HepG2 (cell line): ENCODE results near the gene UQCR10. TPM values are rescaled to one million over a fixed set of nuclear protein-coding genes. Genes with fewer than 3 reads are reported as not detected.

Source experiments
- GPN1 ChIP-seq: sonication (generic); formaldehyde crosslinking; IDR thresholded peaks from 2 replicates; pipeline ENCODE4 v1.5.1; 2020; ENCODE audit warnings: missing genetic modification reagents, borderline replicate concordance
- KAT7 ChIP-seq: IDR thresholded peaks from 2 replicates; pipeline ENCODE4 v1.6.1; 2018; ENCODE audit warnings: borderline replicate concordance, missing compliant biosample characterization
- MTF1 ChIP-seq: sonication (generic); formaldehyde crosslinking; IDR thresholded peaks from 2 replicates; pipeline ENCODE4 v1.5.0; 2020; ENCODE audit warnings: missing genetic modification reagents
- NR2F1 ChIP-seq, 2 experiments: fragments of 450-650 bp in 1 of 2; formaldehyde crosslinking in 1 of 2; IDR thresholded peaks; 2 replicates each; pipeline versions ENCODE4 v1.5.0 to v1.6.1; 2016 to 2020; ENCODE audit warnings: mild to moderate bottlenecking in 1 of 2, missing compliant biosample characterization in 1 of 2, missing genetic modification reagents in 1 of 2, moderate library complexity in 1 of 2
- PHF21A ChIP-seq: sonication (generic); formaldehyde crosslinking; IDR thresholded peaks from 2 replicates; pipeline ENCODE4 v1.5.0; 2020; ENCODE audit warnings: mild to moderate bottlenecking, missing genetic modification reagents
- SIX4 ChIP-seq: sonication (generic); formaldehyde crosslinking; IDR thresholded peaks from 2 replicates; pipeline ENCODE4 v1.4.0; 2020; ENCODE audit warnings: missing genetic modification reagents
- STAT5B ChIP-seq: sonication (generic); formaldehyde crosslinking; IDR thresholded peaks from 2 replicates; pipeline ENCODE4 v1.4.0; 2020; ENCODE audit warnings: missing genetic modification reagents
- TGIF2 ChIP-seq: IDR thresholded peaks from 2 replicates; pipeline ENCODE4 v1.6.1; 2016; ENCODE audit warnings: control low read depth, missing compliant biosample characterization
- ZNF124 ChIP-seq: sonication (generic); formaldehyde crosslinking; IDR thresholded peaks from 2 replicates; pipeline ENCODE4 v1.4.0; 2020; ENCODE audit warnings: missing genetic modification reagents
- ZNF430 ChIP-seq: sonication (generic); formaldehyde crosslinking; IDR thresholded peaks from 2 replicates; pipeline ENCODE4 v1.9.0; 2021; ENCODE audit warnings: mild to moderate bottlenecking, missing genetic modification reagents
- polyA plus RNA-seq, 8 experiments: library from polyadenylated mRNA; depleted of rRNA in 3 of 8; stranded (reverse) in 7 of 8; unstranded in 1 of 8; fragments of >200 nt; fragmentation: Illumina TruSeq in 4 of 8; extraction: Trizol in 4 of 8; gene quantifications; 2 replicates each; pipeline versions ENCODE4 v1.2.1 to v1.2.3, GENCODE V29; 2011 to 2016; ENCODE audit warnings: low read depth in 4 of 8, missing spikeins in 1 of 8, mixed read lengths in 1 of 8; ENCODE audit not compliant: insufficient read depth in 1 of 8
- total RNA-seq, 5 experiments: library from RNA; depleted of rRNA; stranded (reverse); fragments of >200 nt; fragmentation: Illumina TruSeq; extraction: Trizol; gene quantifications; 2 replicates each; pipeline ENCODE4 v1.2.3, GENCODE V29; 2016; ENCODE audit warnings: low read depth in 1 of 5
- TF ChIP-seq, protein P1 (sequence below): sonication (generic); formaldehyde crosslinking; IDR thresholded peaks from 2 replicates; pipeline ENCODE4 v1.5.0; 2020; ENCODE audit warnings: mild to moderate bottlenecking, missing genetic modification reagents, borderline replicate concordance
- TF ChIP-seq, protein P2 (sequence below): sonication (generic); formaldehyde crosslinking; IDR thresholded peaks from 2 replicates; pipeline ENCODE4 v1.4.0; 2020; ENCODE audit warnings: missing genetic modification reagents
- TF ChIP-seq, protein P3 (sequence below): IDR thresholded peaks from 2 replicates; pipeline ENCODE4 v1.6.1; 2018; ENCODE audit warnings: missing genetic modification reagents, mild to moderate bottlenecking, missing compliant biosample characterization
- TF ChIP-seq, protein P4 (sequence below): sonication (generic); formaldehyde crosslinking; IDR thresholded peaks from 2 replicates; pipeline ENCODE4 v1.4.0; 2020; ENCODE audit warnings: mild to moderate bottlenecking, missing genetic modification reagents
- TF ChIP-seq, protein P5 (sequence below): sonication (generic); formaldehyde crosslinking; IDR thresholded peaks from 2 replicates; pipeline ENCODE4 v1.4.0; 2020; ENCODE audit warnings: mild to moderate bottlenecking, missing genetic modification reagents
- TF ChIP-seq, protein P6 (sequence below): sonication (generic); formaldehyde crosslinking; IDR thresholded peaks from 2 replicates; pipeline ENCODE4 v1.5.0; 2020; ENCODE audit warnings: mild to moderate bottlenecking, missing genetic modification reagents

UQCR10 gene
- total and polyA plus RNA-seq, 2 of the 13 experiments (the other 11 are each of a cell fraction or from before 2014, with no cell fraction given) = 225 to 232 TPM

DNA sequence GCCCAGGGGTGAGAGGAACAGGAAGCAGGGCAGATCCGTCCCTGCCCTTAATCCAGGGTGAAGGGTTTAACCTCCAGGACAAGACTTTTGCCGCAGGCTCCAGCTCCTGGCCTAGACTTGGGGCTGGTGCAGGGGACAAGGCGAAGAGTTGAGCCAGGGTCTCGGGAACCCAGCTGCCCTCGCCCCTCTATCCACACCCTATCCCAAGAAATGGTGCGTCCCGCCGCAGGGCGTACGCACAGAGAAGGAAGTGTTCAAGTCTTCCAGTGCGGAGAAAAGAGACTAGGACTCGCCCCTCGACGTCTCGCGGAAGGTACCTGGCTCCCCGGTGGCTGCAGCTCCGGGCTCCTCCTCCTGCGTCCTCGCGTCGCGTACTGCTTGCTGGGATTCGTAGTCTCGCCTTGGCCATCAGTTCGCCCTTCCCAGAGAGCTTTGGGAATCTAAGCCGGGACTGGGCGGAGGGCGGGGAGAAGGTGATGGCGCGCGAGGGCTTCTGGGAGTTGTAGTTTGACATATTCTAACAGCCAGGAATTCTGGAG is 468 bp upstream of the UQCR10 start, which contains the start of gene ZMAT5 (continued):
- TF ChIP-seq, protein P1, sequence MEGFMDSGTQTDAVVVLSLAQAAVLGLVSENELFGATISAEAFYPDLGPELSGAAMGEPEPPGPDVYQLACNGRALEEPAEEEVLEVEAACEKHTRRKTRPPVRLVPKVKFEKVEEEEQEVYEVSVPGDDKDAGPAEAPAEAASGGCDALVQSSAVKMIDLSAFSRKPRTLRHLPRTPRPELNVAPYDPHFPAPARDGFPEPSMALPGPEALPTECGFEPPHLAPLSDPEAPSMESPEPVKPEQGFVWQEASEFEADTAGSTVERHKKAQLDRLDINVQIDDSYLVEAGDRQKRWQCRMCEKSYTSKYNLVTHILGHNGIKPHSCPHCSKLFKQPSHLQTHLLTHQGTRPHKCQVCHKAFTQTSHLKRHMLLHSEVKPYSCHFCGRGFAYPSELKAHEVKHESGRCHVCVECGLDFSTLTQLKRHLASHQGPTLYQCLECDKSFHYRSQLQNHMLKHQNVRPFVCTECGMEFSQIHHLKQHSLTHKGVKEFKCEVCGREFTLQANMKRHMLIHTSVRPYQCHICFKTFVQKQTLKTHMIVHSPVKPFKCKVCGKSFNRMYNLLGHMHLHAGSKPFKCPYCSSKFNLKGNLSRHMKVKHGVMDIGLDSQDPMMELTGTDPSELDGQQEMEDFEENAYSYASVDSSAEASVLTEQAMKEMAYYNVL (CRISPR knock-in tag) = 0 out of 2 replicates have a peak, but pooled peaks have one; percentile 65
- TF ChIP-seq SIX4 (CRISPR knock-in tag) = peak; percentile 63; the same call in 1 of the 2 replicates
- TF ChIP-seq, protein P2, sequence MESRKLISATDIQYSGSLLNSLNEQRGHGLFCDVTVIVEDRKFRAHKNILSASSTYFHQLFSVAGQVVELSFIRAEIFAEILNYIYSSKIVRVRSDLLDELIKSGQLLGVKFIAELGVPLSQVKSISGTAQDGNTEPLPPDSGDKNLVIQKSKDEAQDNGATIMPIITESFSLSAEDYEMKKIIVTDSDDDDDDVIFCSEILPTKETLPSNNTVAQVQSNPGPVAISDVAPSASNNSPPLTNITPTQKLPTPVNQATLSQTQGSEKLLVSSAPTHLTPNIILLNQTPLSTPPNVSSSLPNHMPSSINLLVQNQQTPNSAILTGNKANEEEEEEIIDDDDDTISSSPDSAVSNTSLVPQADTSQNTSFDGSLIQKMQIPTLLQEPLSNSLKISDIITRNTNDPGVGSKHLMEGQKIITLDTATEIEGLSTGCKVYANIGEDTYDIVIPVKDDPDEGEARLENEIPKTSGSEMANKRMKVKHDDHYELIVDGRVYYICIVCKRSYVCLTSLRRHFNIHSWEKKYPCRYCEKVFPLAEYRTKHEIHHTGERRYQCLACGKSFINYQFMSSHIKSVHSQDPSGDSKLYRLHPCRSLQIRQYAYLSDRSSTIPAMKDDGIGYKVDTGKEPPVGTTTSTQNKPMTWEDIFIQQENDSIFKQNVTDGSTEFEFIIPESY = peak; percentile 35; the same call in 1 of the 2 replicates
- TF ChIP-seq GPN1 (CRISPR knock-in tag) = 0 out of 2 replicates have a peak, but pooled peaks have one; percentile 32
- 0 out of 2 replicates have a peak, but pooled peaks have one; percentile 25 for TF ChIP-seq ZNF430
- TF ChIP-seq, protein P3, sequence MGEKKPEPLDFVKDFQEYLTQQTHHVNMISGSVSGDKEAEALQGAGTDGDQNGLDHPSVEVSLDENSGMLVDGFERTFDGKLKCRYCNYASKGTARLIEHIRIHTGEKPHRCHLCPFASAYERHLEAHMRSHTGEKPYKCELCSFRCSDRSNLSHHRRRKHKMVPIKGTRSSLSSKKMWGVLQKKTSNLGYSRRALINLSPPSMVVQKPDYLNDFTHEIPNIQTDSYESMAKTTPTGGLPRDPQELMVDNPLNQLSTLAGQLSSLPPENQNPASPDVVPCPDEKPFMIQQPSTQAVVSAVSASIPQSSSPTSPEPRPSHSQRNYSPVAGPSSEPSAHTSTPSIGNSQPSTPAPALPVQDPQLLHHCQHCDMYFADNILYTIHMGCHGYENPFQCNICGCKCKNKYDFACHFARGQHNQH = peak; percentile 71
- TF ChIP-seq TGIF2 = no peak
- TF ChIP-seq KAT7 (CRISPR knock-in tag) = 0 out of 2 replicates have a peak, but pooled peaks have one; percentile 39
- TF ChIP-seq, protein P4, sequence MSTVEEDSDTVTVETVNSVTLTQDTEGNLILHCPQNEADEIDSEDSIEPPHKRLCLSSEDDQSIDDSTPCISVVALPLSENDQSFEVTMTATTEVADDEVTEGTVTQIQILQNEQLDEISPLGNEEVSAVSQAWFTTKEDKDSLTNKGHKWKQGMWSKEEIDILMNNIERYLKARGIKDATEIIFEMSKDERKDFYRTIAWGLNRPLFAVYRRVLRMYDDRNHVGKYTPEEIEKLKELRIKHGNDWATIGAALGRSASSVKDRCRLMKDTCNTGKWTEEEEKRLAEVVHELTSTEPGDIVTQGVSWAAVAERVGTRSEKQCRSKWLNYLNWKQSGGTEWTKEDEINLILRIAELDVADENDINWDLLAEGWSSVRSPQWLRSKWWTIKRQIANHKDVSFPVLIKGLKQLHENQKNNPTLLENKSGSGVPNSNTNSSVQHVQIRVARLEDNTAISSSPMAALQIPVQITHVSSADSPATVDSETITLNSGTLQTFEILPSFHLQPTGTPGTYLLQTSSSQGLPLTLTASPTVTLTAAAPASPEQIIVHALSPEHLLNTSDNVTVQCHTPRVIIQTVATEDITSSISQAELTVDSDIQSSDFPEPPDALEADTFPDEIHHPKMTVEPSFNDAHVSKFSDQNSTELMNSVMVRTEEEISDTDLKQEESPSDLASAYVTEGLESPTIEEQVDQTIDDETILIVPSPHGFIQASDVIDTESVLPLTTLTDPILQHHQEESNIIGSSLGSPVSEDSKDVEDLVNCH (CRISPR knock-in tag) = no peak; the same call in 1 of the 2 replicates
- no peak for TF ChIP-seq MTF1
- TF ChIP-seq NR2F1 (CRISPR knock-in tag; IDR thresholded peaks at IDR 0.05) = no peak
- 0 out of 2 replicates have a peak, but pooled peaks have one; percentile 70 for TF ChIP-seq STAT5B (CRISPR knock-in tag)
- TF ChIP-seq, protein P5, sequence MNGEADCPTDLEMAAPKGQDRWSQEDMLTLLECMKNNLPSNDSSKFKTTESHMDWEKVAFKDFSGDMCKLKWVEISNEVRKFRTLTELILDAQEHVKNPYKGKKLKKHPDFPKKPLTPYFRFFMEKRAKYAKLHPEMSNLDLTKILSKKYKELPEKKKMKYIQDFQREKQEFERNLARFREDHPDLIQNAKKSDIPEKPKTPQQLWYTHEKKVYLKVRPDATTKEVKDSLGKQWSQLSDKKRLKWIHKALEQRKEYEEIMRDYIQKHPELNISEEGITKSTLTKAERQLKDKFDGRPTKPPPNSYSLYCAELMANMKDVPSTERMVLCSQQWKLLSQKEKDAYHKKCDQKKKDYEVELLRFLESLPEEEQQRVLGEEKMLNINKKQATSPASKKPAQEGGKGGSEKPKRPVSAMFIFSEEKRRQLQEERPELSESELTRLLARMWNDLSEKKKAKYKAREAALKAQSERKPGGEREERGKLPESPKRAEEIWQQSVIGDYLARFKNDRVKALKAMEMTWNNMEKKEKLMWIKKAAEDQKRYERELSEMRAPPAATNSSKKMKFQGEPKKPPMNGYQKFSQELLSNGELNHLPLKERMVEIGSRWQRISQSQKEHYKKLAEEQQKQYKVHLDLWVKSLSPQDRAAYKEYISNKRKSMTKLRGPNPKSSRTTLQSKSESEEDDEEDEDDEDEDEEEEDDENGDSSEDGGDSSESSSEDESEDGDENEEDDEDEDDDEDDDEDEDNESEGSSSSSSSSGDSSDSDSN = peak; percentile 12; the same call in 1 of the 2 replicates
- TF ChIP-seq, protein P6, sequence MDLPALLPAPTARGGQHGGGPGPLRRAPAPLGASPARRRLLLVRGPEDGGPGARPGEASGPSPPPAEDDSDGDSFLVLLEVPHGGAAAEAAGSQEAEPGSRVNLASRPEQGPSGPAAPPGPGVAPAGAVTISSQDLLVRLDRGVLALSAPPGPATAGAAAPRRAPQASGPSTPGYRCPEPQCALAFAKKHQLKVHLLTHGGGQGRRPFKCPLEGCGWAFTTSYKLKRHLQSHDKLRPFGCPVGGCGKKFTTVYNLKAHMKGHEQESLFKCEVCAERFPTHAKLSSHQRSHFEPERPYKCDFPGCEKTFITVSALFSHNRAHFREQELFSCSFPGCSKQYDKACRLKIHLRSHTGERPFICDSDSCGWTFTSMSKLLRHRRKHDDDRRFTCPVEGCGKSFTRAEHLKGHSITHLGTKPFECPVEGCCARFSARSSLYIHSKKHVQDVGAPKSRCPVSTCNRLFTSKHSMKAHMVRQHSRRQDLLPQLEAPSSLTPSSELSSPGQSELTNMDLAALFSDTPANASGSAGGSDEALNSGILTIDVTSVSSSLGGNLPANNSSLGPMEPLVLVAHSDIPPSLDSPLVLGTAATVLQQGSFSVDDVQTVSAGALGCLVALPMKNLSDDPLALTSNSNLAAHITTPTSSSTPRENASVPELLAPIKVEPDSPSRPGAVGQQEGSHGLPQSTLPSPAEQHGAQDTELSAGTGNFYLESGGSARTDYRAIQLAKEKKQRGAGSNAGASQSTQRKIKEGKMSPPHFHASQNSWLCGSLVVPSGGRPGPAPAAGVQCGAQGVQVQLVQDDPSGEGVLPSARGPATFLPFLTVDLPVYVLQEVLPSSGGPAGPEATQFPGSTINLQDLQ (CRISPR knock-in tag) = no peak
- TF ChIP-seq ZNF124 = 0 out of 2 replicates have a peak, but pooled peaks have one; percentile 47
- peak; percentile 42; the same call in 1 of the 2 replicates for TF ChIP-seq PHF21A
